ENCODE measurements around the gene SRRM3. TPM values are rescaled to one million over a fixed set of nuclear protein-coding genes. Genes with fewer than 3 reads are reported as not detected.

Gene SRRM3
- total and polyA plus RNA-seq, 2 experiments from 2014 or later = 8.6 to 13.8 TPM

DNA sequence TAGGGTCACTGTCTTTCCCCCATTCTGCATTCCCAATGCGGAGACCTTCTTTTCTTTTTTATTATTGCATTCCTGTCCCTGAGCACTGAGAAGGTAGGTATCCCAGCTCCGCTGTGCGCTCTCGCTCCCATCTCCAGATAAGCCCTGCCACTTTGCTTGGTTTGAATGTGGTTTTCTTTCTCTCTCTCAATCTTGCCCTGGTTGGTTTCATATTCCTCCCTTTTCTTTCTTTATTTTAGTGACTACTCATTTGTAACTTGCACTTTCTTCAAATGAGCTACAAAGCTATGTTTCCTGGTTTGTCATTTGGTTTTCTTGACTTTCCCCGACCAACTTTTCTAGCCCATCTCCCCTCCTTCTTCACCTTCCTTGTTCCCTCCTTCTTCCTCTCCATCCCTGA lies 71.8 kb downstream of the SRRM3 start:
- Histone ChIP-seq H3K27me3 (ENCODE audit: insufficient read depth) (peaks cover 4% of the 10 kb centered on the region; the same call in 1 of the 2 replicates), H3K4me2 (peak overlapping the region; percentile 77), H4K20me1 (replicated peaks; ENCODE audit: insufficient read depth) (no peaks in the 10 kb centered on the region), H2AFZ (peak overlapping the region; percentile 76), H3K4me1 (ENCODE audit: insufficient read depth) (peaks cover 37% of the 10 kb centered on the region), H3F3A (replicated peaks; ENCODE audit: low read depth) (0 out of 2 replicates have a peak, but pooled peaks cover 7% of the 10 kb centered on the region), H3K79me2 (replicated peaks; ENCODE audit: insufficient read depth) (no peaks in the 10 kb centered on the region), H3K4me3 (peak overlapping the region; percentile 41; the same call in 1 of the 2 replicates), H3K36me3 (ENCODE audit: insufficient read depth) (no peaks in the 10 kb centered on the region), H3K27ac (ENCODE audit: low read depth) (no peak overlapping the region), H3K9me2 (ENCODE audit: insufficient read depth) (no peaks in the 10 kb centered on the region)
- Mint-ChIP-seq H3K36me3 (ENCODE audit: low read depth) (no peaks in the 10 kb centered on the region; the same call in 2 of the 3 replicates), H3K9me3 (no peaks in the 10 kb centered on the region), H3K27me3 (ENCODE audit: insufficient read depth, low read depth, poor library complexity) (peaks cover 20% of the 10 kb centered on the region), H3K4me1 (peaks cover 38% of the 10 kb centered on the region), H3K4me3 (peak overlapping the region; percentile 26; the same call in 2 of the 3 replicates), H3K27ac (no peak overlapping the region)
- DNase-seq (ENCODE audit: low spot score) = no peak
- TF ChIP-seq ZNF331 (CRISPR knock-in tag; IDR thresholded peaks at IDR 0.05; ENCODE audit: low read depth) (no peak), ZNF114 (CRISPR knock-in tag; IDR thresholded peaks at IDR 0.05) (no peak), JUNB (IDR thresholded peaks at IDR 0.05; ENCODE audit: unreplicated experiment) (no peak), EZH2 (IDR thresholded peaks at IDR 0.05; ENCODE audit: low read depth, unreplicated experiment) (no peak), EZH2phosphoT487 (IDR thresholded peaks at IDR 0.05; ENCODE audit: unreplicated experiment) (no peak), STAT1 (IDR thresholded peaks at IDR 0.05; ENCODE audit: unreplicated experiment) (no peak), NANOG (IDR thresholded peaks at IDR 0.05; ENCODE audit: borderline replicate concordance) (no peak), POLR2AphosphoS5 (IDR thresholded peaks at IDR 0.05; ENCODE audit: low read depth) (no peak), CREB1 (CRISPR knock-in tag; IDR thresholded peaks at IDR 0.05; ENCODE audit: low read depth) (no peak)
- TF ChIP-seq, protein P1, sequence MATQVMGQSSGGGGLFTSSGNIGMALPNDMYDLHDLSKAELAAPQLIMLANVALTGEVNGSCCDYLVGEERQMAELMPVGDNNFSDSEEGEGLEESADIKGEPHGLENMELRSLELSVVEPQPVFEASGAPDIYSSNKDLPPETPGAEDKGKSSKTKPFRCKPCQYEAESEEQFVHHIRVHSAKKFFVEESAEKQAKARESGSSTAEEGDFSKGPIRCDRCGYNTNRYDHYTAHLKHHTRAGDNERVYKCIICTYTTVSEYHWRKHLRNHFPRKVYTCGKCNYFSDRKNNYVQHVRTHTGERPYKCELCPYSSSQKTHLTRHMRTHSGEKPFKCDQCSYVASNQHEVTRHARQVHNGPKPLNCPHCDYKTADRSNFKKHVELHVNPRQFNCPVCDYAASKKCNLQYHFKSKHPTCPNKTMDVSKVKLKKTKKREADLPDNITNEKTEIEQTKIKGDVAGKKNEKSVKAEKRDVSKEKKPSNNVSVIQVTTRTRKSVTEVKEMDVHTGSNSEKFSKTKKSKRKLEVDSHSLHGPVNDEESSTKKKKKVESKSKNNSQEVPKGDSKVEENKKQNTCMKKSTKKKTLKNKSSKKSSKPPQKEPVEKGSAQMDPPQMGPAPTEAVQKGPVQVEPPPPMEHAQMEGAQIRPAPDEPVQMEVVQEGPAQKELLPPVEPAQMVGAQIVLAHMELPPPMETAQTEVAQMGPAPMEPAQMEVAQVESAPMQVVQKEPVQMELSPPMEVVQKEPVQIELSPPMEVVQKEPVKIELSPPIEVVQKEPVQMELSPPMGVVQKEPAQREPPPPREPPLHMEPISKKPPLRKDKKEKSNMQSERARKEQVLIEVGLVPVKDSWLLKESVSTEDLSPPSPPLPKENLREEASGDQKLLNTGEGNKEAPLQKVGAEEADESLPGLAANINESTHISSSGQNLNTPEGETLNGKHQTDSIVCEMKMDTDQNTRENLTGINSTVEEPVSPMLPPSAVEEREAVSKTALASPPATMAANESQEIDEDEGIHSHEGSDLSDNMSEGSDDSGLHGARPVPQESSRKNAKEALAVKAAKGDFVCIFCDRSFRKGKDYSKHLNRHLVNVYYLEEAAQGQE (IDR thresholded peaks at IDR 0.05; ENCODE audit: unreplicated experiment) = no peak
- TF ChIP-seq, protein P2, sequence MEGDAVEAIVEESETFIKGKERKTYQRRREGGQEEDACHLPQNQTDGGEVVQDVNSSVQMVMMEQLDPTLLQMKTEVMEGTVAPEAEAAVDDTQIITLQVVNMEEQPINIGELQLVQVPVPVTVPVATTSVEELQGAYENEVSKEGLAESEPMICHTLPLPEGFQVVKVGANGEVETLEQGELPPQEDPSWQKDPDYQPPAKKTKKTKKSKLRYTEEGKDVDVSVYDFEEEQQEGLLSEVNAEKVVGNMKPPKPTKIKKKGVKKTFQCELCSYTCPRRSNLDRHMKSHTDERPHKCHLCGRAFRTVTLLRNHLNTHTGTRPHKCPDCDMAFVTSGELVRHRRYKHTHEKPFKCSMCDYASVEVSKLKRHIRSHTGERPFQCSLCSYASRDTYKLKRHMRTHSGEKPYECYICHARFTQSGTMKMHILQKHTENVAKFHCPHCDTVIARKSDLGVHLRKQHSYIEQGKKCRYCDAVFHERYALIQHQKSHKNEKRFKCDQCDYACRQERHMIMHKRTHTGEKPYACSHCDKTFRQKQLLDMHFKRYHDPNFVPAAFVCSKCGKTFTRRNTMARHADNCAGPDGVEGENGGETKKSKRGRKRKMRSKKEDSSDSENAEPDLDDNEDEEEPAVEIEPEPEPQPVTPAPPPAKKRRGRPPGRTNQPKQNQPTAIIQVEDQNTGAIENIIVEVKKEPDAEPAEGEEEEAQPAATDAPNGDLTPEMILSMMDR (conservative IDR thresholded peaks at IDR 0.05; ENCODE audit: low read depth in 2 of 2) = no peak
- TF ChIP-seq, protein P3, sequence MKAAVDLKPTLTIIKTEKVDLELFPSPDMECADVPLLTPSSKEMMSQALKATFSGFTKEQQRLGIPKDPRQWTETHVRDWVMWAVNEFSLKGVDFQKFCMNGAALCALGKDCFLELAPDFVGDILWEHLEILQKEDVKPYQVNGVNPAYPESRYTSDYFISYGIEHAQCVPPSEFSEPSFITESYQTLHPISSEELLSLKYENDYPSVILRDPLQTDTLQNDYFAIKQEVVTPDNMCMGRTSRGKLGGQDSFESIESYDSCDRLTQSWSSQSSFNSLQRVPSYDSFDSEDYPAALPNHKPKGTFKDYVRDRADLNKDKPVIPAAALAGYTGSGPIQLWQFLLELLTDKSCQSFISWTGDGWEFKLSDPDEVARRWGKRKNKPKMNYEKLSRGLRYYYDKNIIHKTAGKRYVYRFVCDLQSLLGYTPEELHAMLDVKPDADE (IDR thresholded peaks at IDR 0.05) = no peak
- TF ChIP-seq, protein P4, sequence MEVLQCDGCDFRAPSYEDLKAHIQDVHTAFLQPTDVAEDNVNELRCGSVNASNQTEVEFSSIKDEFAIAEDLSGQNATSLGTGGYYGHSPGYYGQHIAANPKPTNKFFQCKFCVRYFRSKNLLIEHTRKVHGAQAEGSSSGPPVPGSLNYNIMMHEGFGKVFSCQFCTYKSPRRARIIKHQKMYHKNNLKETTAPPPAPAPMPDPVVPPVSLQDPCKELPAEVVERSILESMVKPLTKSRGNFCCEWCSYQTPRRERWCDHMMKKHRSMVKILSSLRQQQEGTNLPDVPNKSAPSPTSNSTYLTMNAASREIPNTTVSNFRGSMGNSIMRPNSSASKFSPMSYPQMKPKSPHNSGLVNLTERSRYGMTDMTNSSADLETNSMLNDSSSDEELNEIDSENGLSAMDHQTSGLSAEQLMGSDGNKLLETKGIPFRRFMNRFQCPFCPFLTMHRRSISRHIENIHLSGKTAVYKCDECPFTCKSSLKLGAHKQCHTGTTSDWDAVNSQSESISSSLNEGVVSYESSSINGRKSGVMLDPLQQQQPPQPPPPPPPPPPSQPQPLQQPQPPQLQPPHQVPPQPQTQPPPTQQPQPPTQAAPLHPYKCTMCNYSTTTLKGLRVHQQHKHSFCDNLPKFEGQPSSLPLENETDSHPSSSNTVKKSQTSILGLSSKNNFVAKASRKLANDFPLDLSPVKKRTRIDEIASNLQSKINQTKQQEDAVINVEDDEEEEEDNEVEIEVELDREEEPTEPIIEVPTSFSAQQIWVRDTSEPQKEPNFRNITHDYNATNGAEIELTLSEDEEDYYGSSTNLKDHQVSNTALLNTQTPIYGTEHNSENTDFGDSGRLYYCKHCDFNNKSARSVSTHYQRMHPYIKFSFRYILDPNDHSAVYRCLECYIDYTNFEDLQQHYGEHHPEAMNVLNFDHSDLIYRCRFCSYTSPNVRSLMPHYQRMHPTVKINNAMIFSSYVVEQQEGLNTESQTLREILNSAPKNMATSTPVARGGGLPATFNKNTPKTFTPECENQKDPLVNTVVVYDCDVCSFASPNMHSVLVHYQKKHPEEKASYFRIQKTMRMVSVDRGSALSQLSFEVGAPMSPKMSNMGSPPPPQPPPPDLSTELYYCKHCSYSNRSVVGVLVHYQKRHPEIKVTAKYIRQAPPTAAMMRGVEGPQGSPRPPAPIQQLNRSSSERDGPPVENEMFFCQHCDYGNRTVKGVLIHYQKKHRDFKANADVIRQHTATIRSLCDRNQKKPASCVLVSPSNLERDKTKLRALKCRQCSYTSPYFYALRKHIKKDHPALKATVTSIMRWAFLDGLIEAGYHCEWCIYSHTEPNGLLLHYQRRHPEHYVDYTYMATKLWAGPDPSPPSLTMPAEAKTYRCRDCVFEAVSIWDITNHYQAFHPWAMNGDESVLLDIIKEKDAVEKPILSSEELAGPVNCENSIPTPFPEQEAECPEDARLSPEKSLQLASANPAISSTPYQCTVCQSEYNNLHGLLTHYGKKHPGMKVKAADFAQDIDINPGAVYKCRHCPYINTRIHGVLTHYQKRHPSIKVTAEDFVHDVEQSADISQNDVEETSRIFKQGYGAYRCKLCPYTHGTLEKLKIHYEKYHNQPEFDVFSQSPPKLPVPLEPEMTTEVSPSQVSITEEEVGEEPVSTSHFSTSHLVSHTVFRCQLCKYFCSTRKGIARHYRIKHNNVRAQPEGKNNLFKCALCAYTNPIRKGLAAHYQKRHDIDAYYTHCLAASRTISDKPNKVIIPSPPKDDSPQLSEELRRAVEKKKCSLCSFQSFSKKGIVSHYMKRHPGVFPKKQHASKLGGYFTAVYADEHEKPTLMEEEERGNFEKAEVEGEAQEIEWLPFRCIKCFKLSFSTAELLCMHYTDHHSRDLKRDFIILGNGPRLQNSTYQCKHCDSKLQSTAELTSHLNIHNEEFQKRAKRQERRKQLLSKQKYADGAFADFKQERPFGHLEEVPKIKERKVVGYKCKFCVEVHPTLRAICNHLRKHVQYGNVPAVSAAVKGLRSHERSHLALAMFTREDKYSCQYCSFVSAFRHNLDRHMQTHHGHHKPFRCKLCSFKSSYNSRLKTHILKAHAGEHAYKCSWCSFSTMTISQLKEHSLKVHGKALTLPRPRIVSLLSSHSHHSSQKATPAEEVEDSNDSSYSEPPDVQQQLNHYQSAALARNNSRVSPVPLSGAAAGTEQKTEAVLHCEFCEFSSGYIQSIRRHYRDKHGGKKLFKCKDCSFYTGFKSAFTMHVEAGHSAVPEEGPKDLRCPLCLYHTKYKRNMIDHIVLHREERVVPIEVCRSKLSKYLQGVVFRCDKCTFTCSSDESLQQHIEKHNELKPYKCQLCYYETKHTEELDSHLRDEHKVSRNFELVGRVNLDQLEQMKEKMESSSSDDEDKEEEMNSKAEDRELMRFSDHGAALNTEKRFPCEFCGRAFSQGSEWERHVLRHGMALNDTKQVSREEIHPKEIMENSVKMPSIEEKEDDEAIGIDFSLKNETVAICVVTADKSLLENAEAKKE (CRISPR knock-in tag; IDR thresholded peaks at IDR 0.05) = no peak
- ATAC-seq = peak; percentile 24

Measured in GM23338 (cell line).